H1 (cell line): ENCODE results near the gene BACE1. TPM values are rescaled to one million over a fixed set of nuclear protein-coding genes. Genes with fewer than 3 reads are reported as not detected.

Experiments
- CTCF ChIA-PET: fragments of 300-600 bp; sonication (Branson Sonifier 250); formaldehyde crosslinking; loops from one replicate; lab custom pipeline; 2021; ENCODE audit not compliant: partially characterized antibody; lab: Charles Lee
- POLR2A ChIA-PET: fragments of 300-600 bp; sonication (Branson Sonifier 250); formaldehyde crosslinking; loops from one replicate; lab custom pipeline; 2021; ENCODE audit warnings: inconsistent platforms; ENCODE audit not compliant: partially characterized antibody; lab: Charles Lee
- DNase-seq, 2 experiments: peaks; one replicate each; pipeline versions ENCODE4 v3.0.0 to v3.0.0-alpha.2; 2010 to 2022; ENCODE audit warnings: low spot score in 2 of 2, low read depth in 1 of 2, mixed read lengths in 1 of 2
- FAIRE-seq: peaks from 2 replicates; lab custom pipeline; 2011; peaks lifted over from hg19 to GRCh38; lab: Jason Lieb, UNC
- H2AFZ ChIP-seq: 2 replicates; pipeline ENCODE4 v1.8.1; 2012; ENCODE audit warnings: low read length, inconsistent platforms
- H2AK5ac ChIP-seq: 2 replicates; pipeline ENCODE4 v1.6.1; 2013; ENCODE audit warnings: low read depth, low read length
- H2BK120ac ChIP-seq: replicated peaks from 2 replicates; pipeline ENCODE3; 2013; ENCODE audit warnings: low read depth, low read length, inconsistent platforms
- H2BK12ac ChIP-seq: 2 replicates; pipeline ENCODE4 v1.6.1; 2013; ENCODE audit warnings: low read depth, low read length
- H2BK15ac ChIP-seq: 2 replicates; pipeline ENCODE4 v1.6.1; 2013; ENCODE audit warnings: low read length
- H2BK20ac ChIP-seq: 2 replicates; pipeline ENCODE4 v1.6.1; 2013; ENCODE audit warnings: low read length
- H2BK5ac ChIP-seq: 2 replicates; pipeline ENCODE4 v1.6.1; 2013; ENCODE audit warnings: low read depth, low read length
- H3K14ac ChIP-seq: 2 replicates; pipeline ENCODE4 v1.6.1; 2013; ENCODE audit warnings: inconsistent platforms; ENCODE audit not compliant: insufficient read length
- H3K18ac ChIP-seq: 2 replicates; pipeline ENCODE4 v1.6.1; 2013; ENCODE audit warnings: low read length; ENCODE audit errors: extremely low read depth
- H3K23ac ChIP-seq: 2 replicates; pipeline ENCODE4 v1.6.1; 2013; ENCODE audit warnings: inconsistent platforms; ENCODE audit not compliant: insufficient read length
- H3K23me2 ChIP-seq: 2 replicates; pipeline ENCODE4 v1.6.1; 2013; ENCODE audit warnings: low read depth, low read length
- H3K27ac ChIP-seq: 2 replicates; pipeline ENCODE4 v1.6.1; 2011; ENCODE audit warnings: low read depth, low read length, inconsistent platforms
- H3K27me3 ChIP-seq, 4 experiments: replicated peaks in 1 of 4; 1 replicate in 1 of 4; 2 replicates in 3 of 4; pipeline versions ENCODE4 v1.6.1 to v1.8.1; 2011 to 2013; ENCODE audit warnings: low read length in 3 of 4, mild to moderate bottlenecking in 3 of 4, inconsistent platforms in 2 of 4, mixed read lengths in 2 of 4, moderate library complexity in 1 of 4; ENCODE audit not compliant: control insufficient read depth in 3 of 4, insufficient read depth in 3 of 4; ENCODE audit errors: extremely low read depth in 1 of 4
- H3K36me3 ChIP-seq, 4 experiments: 2 replicates each; pipeline versions ENCODE4 v1.6.1 to v1.8.1; 2011 to 2013; ENCODE audit warnings: mild to moderate bottlenecking in 4 of 4, low read length in 3 of 4, moderate library complexity in 2 of 4, control low read depth in 1 of 4, inconsistent platforms in 1 of 4; ENCODE audit not compliant: insufficient read depth in 4 of 4, control insufficient read depth in 2 of 4
- H3K4ac ChIP-seq: replicated peaks from 2 replicates; pipeline ENCODE3; 2013; ENCODE audit warnings: low read length, low read depth, mixed read lengths, inconsistent platforms; ENCODE audit not compliant: insufficient read length
- H3K4me1 ChIP-seq, 4 experiments: replicated peaks in 1 of 4; 1 replicate in 1 of 4; 2 replicates in 3 of 4; pipeline versions ENCODE4 v1.6.1 to v1.8.1; 2011 to 2013; ENCODE audit warnings: low read length in 3 of 4, inconsistent platforms in 2 of 4, mixed read lengths in 1 of 4; ENCODE audit not compliant: insufficient read depth in 4 of 4, control insufficient read depth in 3 of 4
- H3K4me2 ChIP-seq, 2 experiments: 2 replicates each; pipeline versions ENCODE4 v1.6.1 to v1.8.1; 2011 to 2013; ENCODE audit warnings: low read depth in 2 of 2, low read length in 2 of 2, control low read depth in 1 of 2, inconsistent platforms in 1 of 2, mild to moderate bottlenecking in 1 of 2; ENCODE audit not compliant: insufficient read depth in 1 of 2
- H3K4me3 ChIP-seq, 4 experiments: fragments of 200-600, 300-600 bp in 1 of 4; sonication (generic), shearing (Covaris generic), sonication (Bioruptor Twin) in 1 of 4; 2 replicates each; pipeline versions ENCODE4 v1.5.1 to v1.8.1; 2011 to 2016; ENCODE audit warnings: low read length in 4 of 4, low read depth in 3 of 4, control low read depth in 2 of 4, inconsistent platforms in 2 of 4, mild to moderate bottlenecking in 2 of 4, mixed read lengths in 1 of 4, moderate library complexity in 1 of 4; ENCODE audit not compliant: insufficient read depth in 2 of 4; ENCODE audit errors: extremely low read depth in 1 of 4
- H3K56ac ChIP-seq: replicated peaks from 2 replicates; pipeline ENCODE3; 2013; ENCODE audit warnings: low read depth, mild to moderate bottlenecking, mixed read lengths, low read length, inconsistent platforms; ENCODE audit not compliant: insufficient read length
- H3K79me1 ChIP-seq: 2 replicates; pipeline ENCODE4 v1.6.1; 2013; ENCODE audit warnings: low read depth, low read length, control low read depth
- H3K79me2 ChIP-seq, 2 experiments: 2 replicates each; pipeline versions ENCODE4 v1.6.1 to v1.8.1; 2012 to 2013; ENCODE audit warnings: low read length in 2 of 2, mild to moderate bottlenecking in 2 of 2, inconsistent platforms in 1 of 2; ENCODE audit not compliant: insufficient read depth in 2 of 2, control insufficient read depth in 1 of 2
- H3K9ac ChIP-seq, 4 experiments: replicated peaks in 1 of 4; 1 replicate in 1 of 4; 2 replicates in 3 of 4; pipeline versions ENCODE4 v1.6.1 to v1.8.1; 2011 to 2013; ENCODE audit warnings: low read depth in 3 of 4, low read length in 3 of 4, control low read depth in 2 of 4, mild to moderate bottlenecking in 2 of 4, moderate library complexity in 2 of 4, inconsistent platforms in 1 of 4; ENCODE audit errors: extremely low read depth in 1 of 4
- H3K9me3 ChIP-seq, 2 experiments: 2 replicates each; pipeline versions ENCODE4 v1.6.1 to v1.8.1; 2012 to 2013; ENCODE audit warnings: mild to moderate bottlenecking in 2 of 2, moderate library complexity in 2 of 2, control low read depth in 1 of 2, inconsistent platforms in 1 of 2, low read depth in 1 of 2, low read length in 1 of 2, mixed read lengths in 1 of 2; ENCODE audit not compliant: insufficient read depth in 2 of 2
- H4K20me1 ChIP-seq, 2 experiments: replicated peaks in 1 of 2; 2 replicates each; pipeline versions ENCODE3 to v1.8.1; 2011 to 2013; ENCODE audit warnings: inconsistent platforms in 2 of 2, low read length in 2 of 2, mild to moderate bottlenecking in 1 of 2; ENCODE audit not compliant: insufficient read depth in 2 of 2, control insufficient read depth in 1 of 2
- H4K5ac ChIP-seq: 2 replicates; pipeline ENCODE4 v1.6.1; 2013; ENCODE audit warnings: low read length, low read depth, mixed read lengths, inconsistent platforms; ENCODE audit not compliant: insufficient read length
- H4K8ac ChIP-seq: 2 replicates; pipeline ENCODE4 v1.8.0; 2013; ENCODE audit warnings: mild to moderate bottlenecking, moderate library complexity, low read length, inconsistent platforms; ENCODE audit not compliant: insufficient read depth; ENCODE audit errors: extremely low read depth
- H4K91ac ChIP-seq: replicated peaks from 2 replicates; pipeline ENCODE3; 2013; ENCODE audit warnings: low read length, mixed read lengths, inconsistent platforms; ENCODE audit not compliant: insufficient read length
- CHD2 ChIP-seq: IDR thresholded peaks from 2 replicates; pipeline ENCODE4 v1.6.1; 2012; ENCODE audit warnings: low read length, improper control_type of control experiment
- HDAC6 ChIP-seq: IDR thresholded peaks from one replicate; pipeline ENCODE4 v1.7.1; 2012; ENCODE audit warnings: low read depth, mild to moderate bottlenecking, inconsistent platforms, low read length, moderate library complexity
- RBBP5 ChIP-seq: IDR thresholded peaks from 2 replicates; pipeline ENCODE4 v1.7.1; 2012; ENCODE audit warnings: low read depth, mild to moderate bottlenecking, inconsistent platforms, low read length, moderate library complexity, borderline replicate concordance
- SUZ12 ChIP-seq: fragments of 200-600 bp; sonication (generic); IDR thresholded peaks from 2 replicates; pipeline ENCODE4 v1.6.1; 2012; ENCODE audit warnings: mild to moderate bottlenecking, inconsistent platforms, low read length, moderate library complexity, mixed read lengths
- TCF12 ChIP-seq: IDR thresholded peaks from 2 replicates; pipeline ENCODE4 v1.6.1; 2011; ENCODE audit warnings: low read depth, mild to moderate bottlenecking, low read length
- YY1 ChIP-seq: IDR thresholded peaks from 2 replicates; pipeline ENCODE4 v1.6.1; 2011; ENCODE audit warnings: low read depth, mild to moderate bottlenecking, low read length
- WGBS, 2 experiments: shearing (Covaris generic) in 1 of 2; methylation state at CpG; one replicate each; pipeline versions ENCODE4 v1.1.6 to v1.1.7; 2013 to 2015; ENCODE audit warnings: low lambda C conversion rate in 2 of 2, mixed read lengths in 2 of 2, inconsistent platforms in 1 of 2, low coverage in 1 of 2, missing lambda C conversion rate in 1 of 2; ENCODE audit not compliant: insufficient replicate concordance in 2 of 2, insufficient coverage in 1 of 2, insufficient read length in 1 of 2; ENCODE audit errors: extremely low coverage in 1 of 2, missing lambda C conversion rate in 1 of 2; 5-methylcytosine and 5-hydroxymethylcytosine counted together
- polyA plus RNA-seq, 7 experiments: library from polyadenylated mRNA; depleted of rRNA in 3 of 7; stranded (reverse) in 5 of 7; unstranded in 2 of 7; fragments of >200 nt in 5 of 7; fragments of 200-250 nt in 2 of 7; gene quantifications; 1 replicate in 5 of 7; 2 replicates in 1 of 7; 4 replicates in 1 of 7; pipeline versions ENCODE4 v1.2.1 to v1.2.3, GENCODE V29; 2011 to 2013; ENCODE audit warnings: missing spikeins in 2 of 7, mixed read lengths in 2 of 7
- total RNA-seq: library from RNA; stranded (reverse); fragmentation: NEBNext Ultra II Directional; extraction: Animal tissue kit (Norgen Biotek cat#: 25700); gene quantifications from 2 replicates; pipeline ENCODE4 v1.2.1, GENCODE V29; 2021
- TF ChIP-seq, protein P1 (sequence below): IDR thresholded peaks from 2 replicates; pipeline ENCODE4 v1.6.1; 2012; ENCODE audit warnings: inconsistent platforms

The BACE1 gene
- total and polyA plus RNA-seq, 2 of the 8 experiments (the other 6 are each of a cell fraction or from before 2014, with no cell fraction given) = 7.7 to 7.9 TPM

DNA sequence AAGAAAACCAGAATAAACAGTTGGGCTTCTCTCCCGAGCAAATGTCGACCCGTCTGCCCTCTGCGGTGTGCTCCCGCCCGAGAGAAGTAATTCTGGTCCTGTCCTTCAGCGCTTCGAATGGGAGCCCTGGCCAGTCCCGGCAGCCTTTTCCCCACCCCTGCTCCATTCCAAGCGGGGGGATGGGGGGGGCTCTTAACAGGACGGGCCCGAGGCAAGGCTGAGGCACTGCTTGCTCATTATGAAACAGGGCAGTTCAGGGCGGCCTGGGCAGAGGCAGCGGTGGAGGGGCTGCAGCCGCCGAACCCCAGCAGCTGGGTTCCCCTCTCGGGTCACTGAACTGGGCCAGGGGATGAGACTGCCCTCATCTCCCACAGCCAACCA, 15.8 kb downstream of the BACE1 start:
- peak overlapping the region; percentile 51; the same call in 1 of the 2 replicates for H3K18ac ChIP-seq
- no peaks in the 10 kb centered on the region for H4K20me1 ChIP-seq
- H2BK5ac ChIP-seq = no peak overlapping the region
- no peaks in the 10 kb centered on the region for H3K36me3 ChIP-seq
- no peak overlapping the region for H2BK120ac ChIP-seq
- H2BK20ac ChIP-seq = no peak overlapping the region
- H3K4ac ChIP-seq = no peak overlapping the region
- 0 out of 2 replicates have a peak overlapping the region, but pooled peaks have one; percentile 22 for H3K27ac ChIP-seq
- no peaks in the 10 kb centered on the region for H3K9me3 ChIP-seq
- H3K56ac ChIP-seq = no peak overlapping the region
- H2BK15ac ChIP-seq = 0 out of 2 replicates have a peak overlapping the region, but pooled peaks have one; percentile 46
- H3K79me1 ChIP-seq = no peaks in the 10 kb centered on the region
- no peaks in the 10 kb centered on the region for H3K79me2 ChIP-seq
- H4K8ac ChIP-seq = no peak overlapping the region
- H4K5ac ChIP-seq = no peak overlapping the region
- H2AK5ac ChIP-seq = no peak overlapping the region
- WGBS, 2 experiments = 73% methylated on average over 17 of the region's 17 CpGs; no CpG with 5 or more reads in 1 of the 2 experiments
- no peak overlapping the region for H4K91ac ChIP-seq
- H2BK12ac ChIP-seq = peak overlapping the region; percentile 68; the same call in 1 of the 2 replicates
- CTCF ChIA-PET = interaction anchor here (1.1 to 1.6 kb wide), 4 partner anchors 15 to 126 kb away, joined by 3 to 6 read pairs (median 3); partner anchors contain the start of gene BACE1
- H3K14ac ChIP-seq = no peak overlapping the region
- no peak overlapping the region for H2AFZ ChIP-seq
- FAIRE-seq = no peak
- POLR2A ChIA-PET = interaction anchor here (1.0 to 1.6 kb wide), 3 partner anchors 10 to 23 kb away, joined by 3 to 6 read pairs (median 4); partner anchors contain the start of gene BACE1
- no peak overlapping the region for H3K4me3 ChIP-seq
- H3K9ac ChIP-seq = no peak overlapping the region
- peak in 1 of 2 experiments; percentile 63 for DNase-seq
- no peak overlapping the region for H3K23ac ChIP-seq
- H3K4me1 ChIP-seq = peaks cover 7 to 23% (median 15%) of the 10 kb centered on the region in 4 experiments
- no peaks in the 10 kb centered on the region for H3K27me3 ChIP-seq
- H3K4me2 ChIP-seq = 0 out of 4 replicates have a peak overlapping the region, but pooled peaks of 1 of the 2 experiments have one; percentile 15
- no peaks in the 10 kb centered on the region for H3K23me2 ChIP-seq
- TF ChIP-seq TCF12 (no peak), CHD2 (no peak), YY1 (no peak), HDAC6 (no peak), SUZ12 (no peak), RBBP5 (no peak)
- TF ChIP-seq, protein P1, sequence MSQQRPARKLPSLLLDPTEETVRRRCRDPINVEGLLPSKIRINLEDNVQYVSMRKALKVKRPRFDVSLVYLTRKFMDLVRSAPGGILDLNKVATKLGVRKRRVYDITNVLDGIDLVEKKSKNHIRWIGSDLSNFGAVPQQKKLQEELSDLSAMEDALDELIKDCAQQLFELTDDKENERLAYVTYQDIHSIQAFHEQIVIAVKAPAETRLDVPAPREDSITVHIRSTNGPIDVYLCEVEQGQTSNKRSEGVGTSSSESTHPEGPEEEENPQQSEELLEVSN = no peak
